ENCODE results near the gene SLC10A2. TPM values are rescaled to one million over a fixed set of nuclear protein-coding genes. Genes with fewer than 3 reads are reported as not detected.

The SLC10A2 gene
- total RNA-seq, 2 experiments from 2014 or later: not detected

GRCh38 chr13:103036268-103036667 lies 29.9 kb downstream of the SLC10A2 start:
- H3K4me1 Mint-ChIP-seq (ENCODE audit: low read depth): no peaks in the 10 kb centered on the region
- CTCF ChIA-PET: no interaction called here
- no peaks in the 10 kb centered on the region for H3K27me3 Mint-ChIP-seq (ENCODE audit: low read depth)
- DNase-seq: no peak
- H3K27ac Mint-ChIP-seq: no peak overlapping the region
- no peaks in the 10 kb centered on the region for H3K36me3 Mint-ChIP-seq (ENCODE audit: low read depth)
- intact Hi-C loops (cut with micrococcal nuclease): no loop called here
- H3K4me3 Mint-ChIP-seq: no peak overlapping the region
- H3K9me3 Mint-ChIP-seq: no peaks in the 10 kb centered on the region

- Mint-ChIP-seq H3K4me1 (ENCODE audit: low read depth) (no peaks in the 10 kb centered on the region), H3K27me3 (ENCODE audit: low read depth) (peaks cover 3% of the 10 kb centered on the region), H3K27ac (no peak overlapping the region), H3K4me3 (no peak overlapping the region), H3K9me3 (no peaks in the 10 kb centered on the region), H3K36me3 (ENCODE audit: low read depth) (no peaks in the 10 kb centered on the region)
- intact Hi-C loops (cut with micrococcal nuclease): no loop called here
- CTCF ChIA-PET: no interaction called here
- no peak for DNase-seq
These were observed 32.2 kb downstream of the SLC10A2 start for GRCh38 chr13:103033999-103034398.

- no peak for DNase-seq
- no peaks in the 10 kb centered on the region for H3K4me1 Mint-ChIP-seq (ENCODE audit: low read depth)
- CTCF ChIA-PET: interaction anchor here (0.6 kb wide), 1 partner anchor 980 kb away, joined by 3 read pairs; no protein-coding TSS in a partner anchor
- intact Hi-C loops (cut with micrococcal nuclease): no loop called here
- H3K9me3 Mint-ChIP-seq: peaks cover 5% of the 10 kb centered on the region
- H3K36me3 Mint-ChIP-seq (ENCODE audit: low read depth): no peaks in the 10 kb centered on the region
- no peak overlapping the region for H3K4me3 Mint-ChIP-seq
- H3K27ac Mint-ChIP-seq: no peak overlapping the region
- peaks cover 5% of the 10 kb centered on the region for H3K27me3 Mint-ChIP-seq (ENCODE audit: low read depth)
These were observed 34.8 kb downstream of the SLC10A2 start for GRCh38 chr13:103031332-103031873.

- no peak overlapping the region for H3K27ac Mint-ChIP-seq
- no peaks in the 10 kb centered on the region for H3K36me3 Mint-ChIP-seq (ENCODE audit: low read depth)
- CTCF ChIA-PET: interaction anchor here (0.6 kb wide), 1 partner anchor 979 kb away, joined by 3 read pairs; no protein-coding TSS in a partner anchor
- peaks cover 7% of the 10 kb centered on the region for H3K9me3 Mint-ChIP-seq
- H3K4me1 Mint-ChIP-seq (ENCODE audit: low read depth): no peaks in the 10 kb centered on the region
- intact Hi-C loops (cut with micrococcal nuclease): no loop called here
- H3K4me3 Mint-ChIP-seq: no peak overlapping the region
- DNase-seq: no peak
- peaks cover 5% of the 10 kb centered on the region for H3K27me3 Mint-ChIP-seq (ENCODE audit: low read depth)
These were observed 35.4 kb downstream of the SLC10A2 start for GRCh38 chr13:103030776-103031175.

- CTCF ChIA-PET: no interaction called here
- no peaks in the 10 kb centered on the region for H3K36me3 Mint-ChIP-seq (ENCODE audit: low read depth)
- peaks cover 8% of the 10 kb centered on the region for H3K9me3 Mint-ChIP-seq
- H3K27ac Mint-ChIP-seq: no peak overlapping the region
- no peaks in the 10 kb centered on the region for H3K4me1 Mint-ChIP-seq (ENCODE audit: low read depth)
- no peak for DNase-seq
- H3K4me3 Mint-ChIP-seq: no peak overlapping the region
- intact Hi-C loops (cut with micrococcal nuclease): no loop called here
- peaks cover 5% of the 10 kb centered on the region for H3K27me3 Mint-ChIP-seq (ENCODE audit: low read depth)
These were observed 36.4 kb downstream of the SLC10A2 start for GRCh38 chr13:103029798-103030197.

- H3K27me3 Mint-ChIP-seq (ENCODE audit: low read depth): no peaks in the 10 kb centered on the region
- no peak overlapping the region for H3K27ac Mint-ChIP-seq
- peaks cover 8% of the 10 kb centered on the region for H3K9me3 Mint-ChIP-seq
- intact Hi-C loops (cut with micrococcal nuclease): no loop called here
- no peak for DNase-seq
- no peaks in the 10 kb centered on the region for H3K36me3 Mint-ChIP-seq (ENCODE audit: low read depth)
- CTCF ChIA-PET: no interaction called here
- no peaks in the 10 kb centered on the region for H3K4me1 Mint-ChIP-seq (ENCODE audit: low read depth)
- no peak overlapping the region for H3K4me3 Mint-ChIP-seq
These were observed 43.9 kb downstream of the SLC10A2 start for GRCh38 chr13:103022336-103022735.

GRCh38 chr13:103018556-103018955 lies 47.7 kb downstream of the SLC10A2 start:
- Mint-ChIP-seq H3K4me1 (ENCODE audit: low read depth) (no peaks in the 10 kb centered on the region), H3K27me3 (ENCODE audit: low read depth) (peaks cover 2% of the 10 kb centered on the region), H3K36me3 (ENCODE audit: low read depth) (no peaks in the 10 kb centered on the region), H3K27ac (no peak overlapping the region), H3K9me3 (no peaks in the 10 kb centered on the region), H3K4me3 (no peak overlapping the region)
- intact Hi-C loops (cut with micrococcal nuclease): no loop called here
- DNase-seq: no peak
- CTCF ChIA-PET: no interaction called here

GRCh38 chr13:103012646-103013045 lies 53.6 kb downstream of the SLC10A2 start:
- CTCF ChIA-PET: no interaction called here
- Mint-ChIP-seq H3K4me1 (ENCODE audit: low read depth) (no peaks in the 10 kb centered on the region), H3K36me3 (ENCODE audit: low read depth) (no peaks in the 10 kb centered on the region), H3K27ac (no peak overlapping the region), H3K9me3 (no peaks in the 10 kb centered on the region), H3K27me3 (ENCODE audit: low read depth) (peaks cover 2% of the 10 kb centered on the region), H3K4me3 (no peak overlapping the region)
- DNase-seq: no peak
- intact Hi-C loops (cut with micrococcal nuclease): no loop called here

- no peaks in the 10 kb centered on the region for H3K9me3 Mint-ChIP-seq
- no peak for DNase-seq
- intact Hi-C loops (cut with micrococcal nuclease): no loop called here
- no peaks in the 10 kb centered on the region for H3K36me3 Mint-ChIP-seq (ENCODE audit: low read depth)
- no peak overlapping the region for H3K27ac Mint-ChIP-seq
- no peaks in the 10 kb centered on the region for H3K27me3 Mint-ChIP-seq (ENCODE audit: low read depth)
- no peaks in the 10 kb centered on the region for H3K4me1 Mint-ChIP-seq (ENCODE audit: low read depth)
- no peak overlapping the region for H3K4me3 Mint-ChIP-seq
- CTCF ChIA-PET: no interaction called here
These were observed 57.0 kb downstream of the SLC10A2 start for GRCh38 chr13:103009051-103009840.

GRCh38 chr13:103007427-103007762 lies 58.8 kb downstream of the SLC10A2 start:
- Mint-ChIP-seq H3K4me3 (no peak overlapping the region), H3K4me1 (ENCODE audit: low read depth) (no peaks in the 10 kb centered on the region), H3K36me3 (ENCODE audit: low read depth) (no peaks in the 10 kb centered on the region), H3K9me3 (no peaks in the 10 kb centered on the region), H3K27me3 (ENCODE audit: low read depth) (no peaks in the 10 kb centered on the region), H3K27ac (no peak overlapping the region)
- DNase-seq: no peak
- intact Hi-C loops (cut with micrococcal nuclease): no loop called here
- CTCF ChIA-PET: no interaction called here

GRCh38 chr13:103006641-103007426 lies 59.4 kb downstream of the SLC10A2 start:
- CTCF ChIA-PET: no interaction called here
- no peaks in the 10 kb centered on the region for H3K4me1 Mint-ChIP-seq (ENCODE audit: low read depth)
- no peak overlapping the region for H3K27ac Mint-ChIP-seq
- no peak overlapping the region for H3K4me3 Mint-ChIP-seq
- no peak for DNase-seq
- H3K9me3 Mint-ChIP-seq: no peaks in the 10 kb centered on the region
- no peaks in the 10 kb centered on the region for H3K27me3 Mint-ChIP-seq (ENCODE audit: low read depth)
- intact Hi-C loops (cut with micrococcal nuclease): no loop called here
- no peaks in the 10 kb centered on the region for H3K36me3 Mint-ChIP-seq (ENCODE audit: low read depth)

GRCh38 chr13:103004661-103005345 lies 61.4 kb downstream of the SLC10A2 start:
- Mint-ChIP-seq H3K4me1 (ENCODE audit: low read depth) (no peaks in the 10 kb centered on the region), H3K27me3 (ENCODE audit: low read depth) (no peaks in the 10 kb centered on the region), H3K4me3 (no peak overlapping the region), H3K9me3 (no peaks in the 10 kb centered on the region), H3K36me3 (ENCODE audit: low read depth) (no peaks in the 10 kb centered on the region), H3K27ac (no peak overlapping the region)
- intact Hi-C loops (cut with micrococcal nuclease): no loop called here
- DNase-seq: no peak
- CTCF ChIA-PET: no interaction called here

Data from activated naive CD4-positive, alpha-beta T cell treated with anti-CD3 and anti-CD28 coated beads for 36 hours (primary cell).